Esophagus squamous epithelium (tissue), 5 donors: Measurements from ENCODE around the gene SPATA6. TPM values are rescaled to one million over a fixed set of nuclear protein-coding genes. Genes with fewer than 3 reads are reported as not detected.

Source experiments
- DNase-seq: peaks from one replicate; lab custom pipeline; 2025; lab: John Stamatoyannopoulos, UW
- H3K27ac ChIP-seq, 4 donors: fragments of 200-600 bp; sonication (generic); one replicate each; pipeline ENCODE4 v1.5.1; 2016 to 2019; ENCODE audit warnings: mild to moderate bottlenecking in 1 of 4
- H3K27me3 ChIP-seq, 4 donors: fragments of 200-600 bp; sonication (generic); 1 replicate in 3 of 4; 2 replicates in 1 of 4; pipeline versions ENCODE4 v1.5.1 to v1.6.0; 2017 to 2021; ENCODE audit warnings: antibody characterized with exemption in 1 of 4
- H3K36me3 ChIP-seq, 3 donors: fragments of 200-600 bp; sonication (generic); one replicate each; pipeline ENCODE4 v1.5.1; 2016 to 2019
- H3K4me1 ChIP-seq, 3 donors: fragments of 200-600 bp; sonication (generic); one replicate each; pipeline ENCODE4 v1.5.1; 2017 to 2019
- H3K4me3 ChIP-seq, 4 donors: fragments of 200-600 bp; sonication (generic); 1 replicate in 3 of 4; 2 replicates in 1 of 4; pipeline ENCODE4 v1.5.1; 2016 to 2019; ENCODE audit warnings: mild to moderate bottlenecking in 2 of 4, moderate library complexity in 1 of 4
- H3K9me3 ChIP-seq, 3 donors: fragments of 200-600 bp; sonication (generic); one replicate each; pipeline ENCODE4 v1.5.1; 2016 to 2019
- CTCF ChIP-seq, 6 experiments: fragments of 450-650 bp in 4 of 6; fragments of 200-600 bp in 2 of 6; sonication (generic) in 2 of 6; IDR thresholded peaks; one replicate each; pipeline ENCODE4 v1.5.1; 2016 to 2019; ENCODE audit warnings: antibody characterized with exemption in 6 of 6, mild to moderate bottlenecking in 4 of 6, moderate library complexity in 4 of 6
- POLR2A ChIP-seq, 4 donors: fragments of 450-650 bp; IDR thresholded peaks; one replicate each; pipeline ENCODE4 v1.6.1; 2017; ENCODE audit warnings: antibody characterized with exemption in 4 of 4, mild to moderate bottlenecking in 4 of 4, moderate library complexity in 3 of 4
- WGBS, 2 donors: methylation state at CpG; one replicate each; pipeline ENCODE4 v1.1.5; 2018; 5-methylcytosine and 5-hydroxymethylcytosine counted together
- intact Hi-C: fragments of 100-400 bp; cut with DNase I; formaldehyde crosslinking; loops from one replicate; pipeline ENCODE4 v1.15.0; 2022
- total RNA-seq, 4 donors: library from RNA; depleted of rRNA; stranded (reverse); fragments of >200 nt; gene quantifications; one replicate each; pipeline ENCODE4 v1.1.0, GENCODE V29; 2016
- donor health status: DM: yes; HTN: yes; CAD: no.

SPATA6 gene
- total RNA-seq, 4 donors from 2014 or later = 2.9 to 8.8 (median 7.1) TPM

DNA sequence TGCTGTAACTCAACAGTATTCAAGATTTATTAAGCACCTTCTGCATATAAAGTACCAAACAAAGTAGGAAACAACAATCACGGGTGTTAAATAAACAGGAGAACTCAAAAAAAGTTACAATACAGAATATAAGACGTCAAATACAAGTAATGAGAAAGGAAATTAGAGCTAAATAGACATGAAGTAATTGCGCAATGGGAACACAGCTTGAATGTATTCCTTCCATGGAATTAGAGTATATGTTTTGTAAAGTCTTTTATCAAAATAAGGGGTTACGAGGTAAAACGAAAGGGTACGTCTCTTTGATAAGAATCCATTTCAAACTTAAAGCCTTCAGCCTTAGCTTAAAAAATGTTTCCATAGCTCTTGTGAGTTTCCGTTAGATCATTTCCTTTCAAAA, 109.1 kb downstream of the SPATA6 start:
- H3K4me3 ChIP-seq = no peak overlapping the region
- intact Hi-C loops = no loop called here
- no peak for DNase-seq
- no peak overlapping the region for H3K27ac ChIP-seq
- H3K36me3 ChIP-seq = no peaks in the 10 kb centered on the region
- 73 to 84% methylated on average over 7 of the region's 7 CpGs for WGBS, 2 donors
- H3K27me3 ChIP-seq = no peaks in the 10 kb centered on the region
- no peak for TF ChIP-seq CTCF (IDR thresholded peaks at IDR 0.05)
- TF ChIP-seq POLR2A (IDR thresholded peaks at IDR 0.05) = no peak
- H3K4me1 ChIP-seq = no peaks in the 10 kb centered on the region
- H3K9me3 ChIP-seq = no peaks in the 10 kb centered on the region

DNA sequence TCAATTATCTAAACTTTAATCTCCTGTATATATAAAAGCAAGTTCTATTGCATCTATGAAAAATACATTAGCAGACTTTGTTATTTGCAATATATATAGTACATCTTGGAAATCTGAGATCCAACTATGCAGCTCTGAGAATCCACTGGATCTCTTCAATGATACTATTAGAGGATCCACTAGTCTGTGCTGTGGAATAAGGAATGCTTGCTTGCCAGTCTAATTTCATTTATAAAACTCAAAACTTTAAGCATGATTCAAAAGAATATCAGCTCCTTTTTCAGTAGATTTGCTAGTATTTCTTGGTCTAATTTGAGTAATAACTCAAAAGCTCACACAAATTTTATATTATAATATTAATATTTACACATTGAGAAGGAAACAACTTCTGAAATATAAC, 115.1 kb downstream of the SPATA6 start:
- Histone ChIP-seq H3K4me3 (no peak overlapping the region), H3K9me3 (no peaks in the 10 kb centered on the region), H3K4me1 (no peaks in the 10 kb centered on the region), H3K36me3 (peaks cover 0 to 5% (median 0%) of the 10 kb centered on the region in 3 donors), H3K27ac (no peak overlapping the region), H3K27me3 (no peaks in the 10 kb centered on the region)
- intact Hi-C loops = no loop called here
- no peak for DNase-seq
- no peak for TF ChIP-seq POLR2A (IDR thresholded peaks at IDR 0.05)
- TF ChIP-seq CTCF (IDR thresholded peaks at IDR 0.05) = no peak

DNA sequence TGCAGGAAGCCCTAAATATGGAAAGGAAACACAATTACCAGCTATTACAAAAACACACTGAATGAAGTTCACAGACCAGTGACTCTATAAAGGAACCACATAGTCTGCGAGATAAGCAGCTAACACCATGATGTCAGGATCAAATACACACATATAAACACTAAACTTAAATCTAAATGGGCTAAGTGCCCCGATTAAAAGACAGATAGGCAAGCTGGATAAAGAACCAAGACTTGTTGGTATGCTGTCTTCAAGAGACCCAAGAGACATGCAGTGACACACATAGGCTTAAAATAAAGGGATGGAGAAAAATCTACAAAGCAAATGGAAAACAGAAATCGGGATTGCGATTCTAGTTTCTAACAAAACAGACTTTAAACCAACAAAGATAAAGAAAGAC, 127.6 kb downstream of the SPATA6 start:
- Histone ChIP-seq H3K9me3 (peaks cover 0 to 15% (median 0%) of the 10 kb centered on the region in 3 donors), H3K36me3 (peaks cover 0 to 11% (median 0%) of the 10 kb centered on the region in 3 donors), H3K27me3 (no peaks in the 10 kb centered on the region), H3K4me1 (no peaks in the 10 kb centered on the region), H3K4me3 (no peak overlapping the region), H3K27ac (no peak overlapping the region)
- DNase-seq = no peak
- TF ChIP-seq CTCF (IDR thresholded peaks at IDR 0.05) (no peak), POLR2A (IDR thresholded peaks at IDR 0.05) (no peak)
- 81 to 92% methylated on average over 4 of the region's 4 CpGs for WGBS, 2 donors
- intact Hi-C loops = no loop called here

DNA sequence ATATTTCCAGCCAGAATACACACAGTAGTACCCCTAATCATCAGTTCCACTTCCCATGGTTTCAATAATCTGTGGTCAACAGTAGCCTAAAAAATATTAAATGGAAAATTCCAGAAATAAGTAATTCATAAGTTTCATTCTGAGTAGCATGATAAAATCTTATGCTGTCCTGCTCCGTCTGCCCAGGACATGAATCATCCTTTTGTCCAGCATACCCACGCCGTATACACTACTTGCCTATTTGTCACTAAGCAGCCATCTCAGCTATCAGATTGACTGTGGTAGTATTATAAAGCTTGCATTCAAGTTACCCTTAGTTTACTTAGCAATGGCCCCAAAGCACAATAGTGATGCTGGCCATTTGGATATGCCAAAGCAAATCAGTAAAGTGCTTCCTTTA, 130.8 kb downstream of the SPATA6 start:
- Histone ChIP-seq H3K9me3 (peaks cover 0 to 11% (median 0%) of the 10 kb centered on the region in 3 donors), H3K4me1 (no peaks in the 10 kb centered on the region), H3K27me3 (no peaks in the 10 kb centered on the region), H3K36me3 (peaks cover 0 to 13% (median 0%) of the 10 kb centered on the region in 3 donors), H3K27ac (no peak overlapping the region), H3K4me3 (no peak overlapping the region)
- 87 to 98% methylated on average over 3 of the region's 3 CpGs for WGBS, 2 donors
- DNase-seq = no peak
- no peak for TF ChIP-seq POLR2A (IDR thresholded peaks at IDR 0.05)
- intact Hi-C loops = no loop called here

DNA sequence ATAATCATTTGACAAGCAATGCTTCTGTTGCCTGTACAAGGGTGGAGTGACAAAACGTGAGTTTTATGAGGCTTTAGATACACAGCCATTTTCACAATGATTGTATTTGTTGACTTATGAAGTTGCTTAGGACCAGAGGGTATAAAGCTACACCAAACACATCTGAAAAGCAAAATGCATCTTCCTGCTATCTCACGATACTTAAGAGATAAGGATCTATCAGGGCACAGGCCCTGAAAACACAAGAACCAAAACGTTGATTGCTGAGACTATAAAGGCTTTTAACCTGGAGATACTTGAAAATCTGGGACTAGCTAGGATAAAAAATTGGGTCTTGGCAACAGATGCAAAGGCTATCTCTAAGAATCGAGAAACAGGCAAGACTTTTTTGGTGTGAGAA, 133.7 kb downstream of the SPATA6 start:
- intact Hi-C loops = no loop called here

More for the DNA sequence above, 133.7 kb downstream of the SPATA6 start:
- H3K27me3 ChIP-seq = no peaks in the 10 kb centered on the region
- TF ChIP-seq CTCF (IDR thresholded peaks at IDR 0.05) = no peak
- no peak for TF ChIP-seq POLR2A (IDR thresholded peaks at IDR 0.05)
- no peak for DNase-seq
- peaks cover 0 to 20% (median 0%) of the 10 kb centered on the region in 3 donors for H3K36me3 ChIP-seq
- H3K27ac ChIP-seq = no peak overlapping the region
- H3K9me3 ChIP-seq = peaks cover 0 to under 1% (median 0%) of the 10 kb centered on the region in 3 donors
- H3K4me1 ChIP-seq = no peaks in the 10 kb centered on the region
- no peak overlapping the region for H3K4me3 ChIP-seq
- 68 to 77% methylated on average over 4 of the region's 4 CpGs for WGBS, 2 donors
